ENCODE results near the gene SH3PXD2A.

DNA sequence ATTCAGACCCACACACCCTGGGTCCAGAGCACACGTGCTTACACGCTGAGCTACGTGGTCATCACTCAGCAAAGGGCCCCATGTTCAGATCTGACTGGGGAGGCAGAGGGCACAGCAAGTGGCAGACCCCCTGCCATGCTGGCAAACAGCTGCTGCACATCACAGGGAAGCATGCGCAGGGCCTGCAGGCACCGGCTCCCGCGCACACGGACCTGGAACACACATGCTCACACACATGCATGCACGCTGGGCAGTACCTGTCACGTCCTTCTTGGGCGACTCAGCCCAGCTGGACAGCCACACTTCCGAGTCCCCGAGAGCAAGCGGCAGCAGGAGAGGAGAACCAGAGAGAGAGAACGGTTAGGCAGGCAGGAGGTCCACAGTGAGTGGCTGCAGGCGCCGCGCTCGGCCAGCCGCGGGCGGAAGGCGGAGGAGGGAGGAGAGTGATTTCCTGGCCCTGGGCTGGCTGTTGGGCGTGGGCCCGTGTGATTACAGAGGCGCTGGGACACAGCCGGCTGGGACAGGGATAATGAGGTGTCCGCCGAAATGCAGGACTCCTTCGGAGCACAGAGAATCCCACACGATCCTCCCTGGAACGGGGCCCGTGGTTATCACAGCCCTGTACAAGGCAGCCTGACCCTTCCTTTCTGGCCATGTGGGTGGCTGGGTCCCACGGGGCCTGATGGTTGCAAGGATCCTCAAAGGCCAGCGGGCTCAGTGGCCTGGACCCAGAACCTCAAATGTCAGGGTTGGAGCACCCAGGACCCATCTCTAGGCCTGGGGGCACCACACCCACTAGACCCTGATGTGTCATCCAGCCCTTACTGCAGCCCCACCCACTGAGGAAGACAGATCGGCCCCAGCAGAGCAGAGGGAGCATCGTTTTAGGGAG is 186.8 kb downstream of the SH3PXD2A start:
- no peak for TF ChIP-seq ZNF391 (tag by site-specific recombination; IDR thresholded peaks at IDR 0.05; ENCODE audit: borderline replicate concordance, low read depth)
- peak; percentile 72 for TF ChIP-seq ZFHX2 (tag by site-specific recombination; conservative IDR thresholded peaks at IDR 0.05)
- TF ChIP-seq, protein P1, sequence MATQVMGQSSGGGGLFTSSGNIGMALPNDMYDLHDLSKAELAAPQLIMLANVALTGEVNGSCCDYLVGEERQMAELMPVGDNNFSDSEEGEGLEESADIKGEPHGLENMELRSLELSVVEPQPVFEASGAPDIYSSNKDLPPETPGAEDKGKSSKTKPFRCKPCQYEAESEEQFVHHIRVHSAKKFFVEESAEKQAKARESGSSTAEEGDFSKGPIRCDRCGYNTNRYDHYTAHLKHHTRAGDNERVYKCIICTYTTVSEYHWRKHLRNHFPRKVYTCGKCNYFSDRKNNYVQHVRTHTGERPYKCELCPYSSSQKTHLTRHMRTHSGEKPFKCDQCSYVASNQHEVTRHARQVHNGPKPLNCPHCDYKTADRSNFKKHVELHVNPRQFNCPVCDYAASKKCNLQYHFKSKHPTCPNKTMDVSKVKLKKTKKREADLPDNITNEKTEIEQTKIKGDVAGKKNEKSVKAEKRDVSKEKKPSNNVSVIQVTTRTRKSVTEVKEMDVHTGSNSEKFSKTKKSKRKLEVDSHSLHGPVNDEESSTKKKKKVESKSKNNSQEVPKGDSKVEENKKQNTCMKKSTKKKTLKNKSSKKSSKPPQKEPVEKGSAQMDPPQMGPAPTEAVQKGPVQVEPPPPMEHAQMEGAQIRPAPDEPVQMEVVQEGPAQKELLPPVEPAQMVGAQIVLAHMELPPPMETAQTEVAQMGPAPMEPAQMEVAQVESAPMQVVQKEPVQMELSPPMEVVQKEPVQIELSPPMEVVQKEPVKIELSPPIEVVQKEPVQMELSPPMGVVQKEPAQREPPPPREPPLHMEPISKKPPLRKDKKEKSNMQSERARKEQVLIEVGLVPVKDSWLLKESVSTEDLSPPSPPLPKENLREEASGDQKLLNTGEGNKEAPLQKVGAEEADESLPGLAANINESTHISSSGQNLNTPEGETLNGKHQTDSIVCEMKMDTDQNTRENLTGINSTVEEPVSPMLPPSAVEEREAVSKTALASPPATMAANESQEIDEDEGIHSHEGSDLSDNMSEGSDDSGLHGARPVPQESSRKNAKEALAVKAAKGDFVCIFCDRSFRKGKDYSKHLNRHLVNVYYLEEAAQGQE (tag by site-specific recombination; IDR thresholded peaks at IDR 0.05) = no peak
- TF ChIP-seq ZNF394 (tag by site-specific recombination; IDR thresholded peaks at IDR 0.05; ENCODE audit: borderline replicate concordance) = no peak
- no peak for TF ChIP-seq ZNF747 (tag by site-specific recombination; IDR thresholded peaks at IDR 0.05)
- TF ChIP-seq, protein P2, sequence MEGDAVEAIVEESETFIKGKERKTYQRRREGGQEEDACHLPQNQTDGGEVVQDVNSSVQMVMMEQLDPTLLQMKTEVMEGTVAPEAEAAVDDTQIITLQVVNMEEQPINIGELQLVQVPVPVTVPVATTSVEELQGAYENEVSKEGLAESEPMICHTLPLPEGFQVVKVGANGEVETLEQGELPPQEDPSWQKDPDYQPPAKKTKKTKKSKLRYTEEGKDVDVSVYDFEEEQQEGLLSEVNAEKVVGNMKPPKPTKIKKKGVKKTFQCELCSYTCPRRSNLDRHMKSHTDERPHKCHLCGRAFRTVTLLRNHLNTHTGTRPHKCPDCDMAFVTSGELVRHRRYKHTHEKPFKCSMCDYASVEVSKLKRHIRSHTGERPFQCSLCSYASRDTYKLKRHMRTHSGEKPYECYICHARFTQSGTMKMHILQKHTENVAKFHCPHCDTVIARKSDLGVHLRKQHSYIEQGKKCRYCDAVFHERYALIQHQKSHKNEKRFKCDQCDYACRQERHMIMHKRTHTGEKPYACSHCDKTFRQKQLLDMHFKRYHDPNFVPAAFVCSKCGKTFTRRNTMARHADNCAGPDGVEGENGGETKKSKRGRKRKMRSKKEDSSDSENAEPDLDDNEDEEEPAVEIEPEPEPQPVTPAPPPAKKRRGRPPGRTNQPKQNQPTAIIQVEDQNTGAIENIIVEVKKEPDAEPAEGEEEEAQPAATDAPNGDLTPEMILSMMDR (tag by site-specific recombination; IDR thresholded peaks at IDR 0.05) = no peak
- no peak for TF ChIP-seq ZNF670 (tag by site-specific recombination; IDR thresholded peaks at IDR 0.05; ENCODE audit: low read depth)
- TF ChIP-seq HOXA7 (CRISPR knock-in tag; IDR thresholded peaks at IDR 0.05; ENCODE audit: borderline replicate concordance) = no peak
- TF ChIP-seq ZNF843 (tag by site-specific recombination; IDR thresholded peaks at IDR 0.05) = no peak
- TF ChIP-seq, protein P3, sequence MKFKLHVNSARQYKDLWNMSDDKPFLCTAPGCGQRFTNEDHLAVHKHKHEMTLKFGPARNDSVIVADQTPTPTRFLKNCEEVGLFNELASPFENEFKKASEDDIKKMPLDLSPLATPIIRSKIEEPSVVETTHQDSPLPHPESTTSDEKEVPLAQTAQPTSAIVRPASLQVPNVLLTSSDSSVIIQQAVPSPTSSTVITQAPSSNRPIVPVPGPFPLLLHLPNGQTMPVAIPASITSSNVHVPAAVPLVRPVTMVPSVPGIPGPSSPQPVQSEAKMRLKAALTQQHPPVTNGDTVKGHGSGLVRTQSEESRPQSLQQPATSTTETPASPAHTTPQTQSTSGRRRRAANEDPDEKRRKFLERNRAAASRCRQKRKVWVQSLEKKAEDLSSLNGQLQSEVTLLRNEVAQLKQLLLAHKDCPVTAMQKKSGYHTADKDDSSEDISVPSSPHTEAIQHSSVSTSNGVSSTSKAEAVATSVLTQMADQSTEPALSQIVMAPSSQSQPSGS (tag by site-specific recombination; IDR thresholded peaks at IDR 0.05; ENCODE audit: low read depth) = no peak
- TF ChIP-seq TCF7L2 (IDR thresholded peaks at IDR 0.05; ENCODE audit: borderline replicate concordance, low read depth, low read length) = no peak
- no peak for TF ChIP-seq YY1 (tag by site-specific recombination; IDR thresholded peaks at IDR 0.05)
- no peak for TF ChIP-seq ZNF274 (IDR thresholded peaks at IDR 0.05; ENCODE audit: low read length)
- TF ChIP-seq ZNF274 (tag by site-specific recombination; IDR thresholded peaks at IDR 0.05; ENCODE audit: borderline replicate concordance) = no peak
